Erythroblast (primary cell): ENCODE data around the gene PNLDC1.

ENCODE experiments used
- GATA1 ChIP-seq: IDR thresholded peaks from 2 replicates; pipeline ENCODE4 v1.6.1; 2011; ENCODE audit warnings: low read depth, mild to moderate bottlenecking, control low read depth, low read length, moderate library complexity
- POLR2A ChIP-seq: IDR thresholded peaks from 2 replicates; pipeline ENCODE4 v1.6.1; 2011; ENCODE audit warnings: mild to moderate bottlenecking, low read length

DNA sequence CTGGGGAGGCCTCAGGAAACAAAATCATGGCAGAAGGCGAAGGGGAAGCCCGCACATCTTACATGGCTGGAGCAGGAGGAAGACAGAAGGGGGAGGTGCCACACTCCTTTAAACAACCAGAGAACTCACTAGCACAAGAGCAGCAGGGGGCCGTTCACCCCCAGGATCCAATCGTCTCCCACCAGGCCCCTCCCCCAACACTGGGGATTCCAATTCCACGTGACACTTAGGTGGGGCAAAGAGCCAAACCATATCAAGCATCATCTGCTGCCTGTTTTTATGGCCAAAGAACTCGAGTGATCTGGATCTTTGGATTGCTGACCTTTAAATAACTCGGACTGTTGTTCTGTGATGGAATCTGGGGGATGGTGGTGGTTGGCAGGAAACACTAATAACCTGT, 28.0 kb downstream of the PNLDC1 start:
- TF ChIP-seq POLR2A (no peak), GATA1 (no peak)
